ENCODE data around the gene USP4. TPM values are rescaled to one million over a fixed set of nuclear protein-coding genes. Genes with fewer than 3 reads are reported as not detected.

USP4 gene
- total RNA-seq, 1 donor from 2014 or later, result 21.0 TPM

GRCh38 chr3:49283997-49284396 lies 55.9 kb downstream of the USP4 start:
- Histone ChIP-seq H3K4me2 (no peak overlapping the region), H3K9ac (no peak overlapping the region), H3K9me3 (ENCODE audit: low read depth) (no peaks in the 10 kb centered on the region), H3K36me3 (no peaks in the 10 kb centered on the region), H3K79me2 (ENCODE audit: low read depth) (no peaks in the 10 kb centered on the region), H4K20me1 (ENCODE audit: low read depth) (no peaks in the 10 kb centered on the region), H3K27me3 (no peaks in the 10 kb centered on the region), H2AFZ (replicated peaks) (no peak overlapping the region), H3F3A (ENCODE audit: low read depth) (no peaks in the 10 kb centered on the region), H3K4me1 (no peaks in the 10 kb centered on the region), H3K27ac (no peak overlapping the region), H3K4me3 (no peak overlapping the region)
- H3K27ac Mint-ChIP-seq, result no peak overlapping the region
- TF ChIP-seq CTCF (IDR thresholded peaks at IDR 0.05) (no peak), EZH2 (IDR thresholded peaks at IDR 0.05) (no peak), EZH2phosphoT487 (IDR thresholded peaks at IDR 0.05) (no peak)
- H3K9me3 Mint-ChIP-seq, result no peaks in the 10 kb centered on the region
- H3K4me3 Mint-ChIP-seq, result no peak overlapping the region
- H3K4me1 Mint-ChIP-seq, result peaks cover 3% of the 10 kb centered on the region
- no peaks in the 10 kb centered on the region for H3K27me3 Mint-ChIP-seq (ENCODE audit: insufficient read depth, low read depth)
- DNase-seq (ENCODE audit: low spot score), result no peak
- peaks cover 32% of the 10 kb centered on the region for H3K36me3 Mint-ChIP-seq

GRCh38 chr3:49279376-49279775 lies 60.5 kb downstream of the USP4 start:
- Histone ChIP-seq H2AFZ (replicated peaks) (no peak overlapping the region), H3K4me2 (no peak overlapping the region), H4K20me1 (ENCODE audit: low read depth) (no peaks in the 10 kb centered on the region), H3K36me3 (no peaks in the 10 kb centered on the region), H3K9ac (no peak overlapping the region), H3K4me3 (no peak overlapping the region), H3K27ac (no peak overlapping the region), H3K79me2 (ENCODE audit: low read depth) (no peaks in the 10 kb centered on the region), H3K4me1 (no peaks in the 10 kb centered on the region), H3F3A (ENCODE audit: low read depth) (no peaks in the 10 kb centered on the region), H3K27me3 (no peaks in the 10 kb centered on the region), H3K9me3 (ENCODE audit: low read depth) (no peaks in the 10 kb centered on the region)
- no peak overlapping the region for H3K4me3 Mint-ChIP-seq
- H3K4me1 Mint-ChIP-seq, result no peaks in the 10 kb centered on the region
- H3K27ac Mint-ChIP-seq, result no peak overlapping the region
- no peak for TF ChIP-seq EZH2 (IDR thresholded peaks at IDR 0.05)
- TF ChIP-seq CTCF (IDR thresholded peaks at IDR 0.05), result no peak
- no peak for TF ChIP-seq EZH2phosphoT487 (IDR thresholded peaks at IDR 0.05)
- no peak for DNase-seq (ENCODE audit: low spot score)
- H3K27me3 Mint-ChIP-seq (ENCODE audit: insufficient read depth, low read depth), result peaks cover 2% of the 10 kb centered on the region
- no peaks in the 10 kb centered on the region for H3K9me3 Mint-ChIP-seq
- H3K36me3 Mint-ChIP-seq, result peaks cover 33% of the 10 kb centered on the region

- DNase-seq (ENCODE audit: low spot score), result no peak
- H3K4me1 Mint-ChIP-seq, result no peaks in the 10 kb centered on the region
- no peaks in the 10 kb centered on the region for H3K79me2 ChIP-seq (ENCODE audit: low read depth)
- H3K36me3 ChIP-seq, result no peaks in the 10 kb centered on the region
- no peak overlapping the region for H3K27ac ChIP-seq
- H3K9ac ChIP-seq, result no peak overlapping the region
- H3K27ac Mint-ChIP-seq, result no peak overlapping the region
- H3K4me3 Mint-ChIP-seq, result no peak overlapping the region
- H3K9me3 Mint-ChIP-seq, result no peaks in the 10 kb centered on the region
- H3K9me3 ChIP-seq (ENCODE audit: low read depth), result no peaks in the 10 kb centered on the region
- H3F3A ChIP-seq (ENCODE audit: low read depth), result no peaks in the 10 kb centered on the region
- TF ChIP-seq EZH2phosphoT487 (IDR thresholded peaks at IDR 0.05) (no peak), EZH2 (IDR thresholded peaks at IDR 0.05) (no peak), CTCF (IDR thresholded peaks at IDR 0.05) (no peak)
- H3K27me3 Mint-ChIP-seq (ENCODE audit: insufficient read depth, low read depth), result peaks cover 2% of the 10 kb centered on the region
- peaks cover 29% of the 10 kb centered on the region for H3K36me3 Mint-ChIP-seq
- no peak overlapping the region for H3K4me3 ChIP-seq
- no peaks in the 10 kb centered on the region for H4K20me1 ChIP-seq (ENCODE audit: low read depth)
- no peaks in the 10 kb centered on the region for H3K27me3 ChIP-seq
- H3K4me1 ChIP-seq, result no peaks in the 10 kb centered on the region
- no peak overlapping the region for H3K4me2 ChIP-seq
- no peak overlapping the region for H2AFZ ChIP-seq (replicated peaks)
Measured at GRCh38 chr3:49278548-49278947, 61.3 kb downstream of the USP4 start.
